HEK293 (cell line): ENCODE results near the gene GSG1L.

Experiments
- CTCF ChIA-PET: fragments of 350-600 bp; formaldehyde crosslinking; extraction: SDS; loops from one replicate; lab custom pipeline; 2021; ENCODE audit warnings: antibody characterized with exemption; lab: Yijun Ruan, JAX
- POLR2A ChIA-PET: fragments of 300-600 bp; formaldehyde crosslinking; extraction: SDS; loops from one replicate; lab custom pipeline; 2020; ENCODE audit warnings: antibody characterized with exemption, inconsistent platforms; lab: Yijun Ruan, JAX
- H3K27ac ChIP-seq: fragments of 200-500 bp; sonication (Bioruptor generic); 2 replicates; pipeline ENCODE4 v1.5.1; 2014; ENCODE audit warnings: low read depth, low read length, control low read depth, inconsistent platforms; ENCODE audit errors: extremely low read depth
- H3K36me3 ChIP-seq, 2 experiments: fragments of 200-500 bp in 1 of 2; sonication (Bioruptor generic) in 1 of 2; 1 replicate in 1 of 2; 2 replicates in 1 of 2; pipeline ENCODE4 v1.5.1; 2014 to 2017; ENCODE audit warnings: inconsistent platforms in 2 of 2, low read length in 2 of 2; ENCODE audit not compliant: control insufficient read depth in 2 of 2, insufficient read depth in 1 of 2
- H3K4me1 ChIP-seq: fragments of 200-500 bp; sonication (Bioruptor generic); 2 replicates; pipeline ENCODE4 v1.5.1; 2014; ENCODE audit warnings: mild to moderate bottlenecking, low read length, inconsistent platforms; ENCODE audit not compliant: control insufficient read depth, insufficient read depth
- H3K4me3 ChIP-seq: 2 replicates; pipeline ENCODE4 v1.5.1; 2011; ENCODE audit warnings: low read depth, mild to moderate bottlenecking, control low read depth, low read length, moderate library complexity
- H3K9me3 ChIP-seq: fragments of 200-500 bp; sonication (Bioruptor generic); 2 replicates; pipeline ENCODE4 v1.5.1; 2014; ENCODE audit warnings: low read depth, low read length, inconsistent platforms; ENCODE audit not compliant: control insufficient read depth, insufficient read depth
- EGR2 ChIP-seq: fragments of 450-650 bp; formaldehyde crosslinking; IDR thresholded peaks from 2 replicates; pipeline ENCODE4 v1.5.1; 2016; ENCODE audit warnings: low read depth, missing biosample characterization, missing genetic modification characterization
- IKZF3 ChIP-seq: fragments of 450-650 bp; IDR thresholded peaks from 2 replicates; pipeline ENCODE4 v1.5.0; 2018; ENCODE audit warnings: missing biosample characterization, mild to moderate bottlenecking, missing genetic modification characterization, moderate library complexity
- SETDB1 ChIP-seq: IDR thresholded peaks from one replicate; pipeline ENCODE4 v1.6.1; 2017; ENCODE audit warnings: mild to moderate bottlenecking, low read length, moderate library complexity, mixed read lengths; ENCODE audit not compliant: insufficient read length
- SP3 ChIP-seq: fragments of 450-650 bp; formaldehyde crosslinking; IDR thresholded peaks from 2 replicates; pipeline ENCODE4 v1.5.1; 2016; ENCODE audit warnings: missing biosample characterization, missing genetic modification characterization
- ZBTB11 ChIP-seq: fragments of 450-650 bp; formaldehyde crosslinking; conservative IDR thresholded peaks from 2 replicates; pipeline ENCODE4 v1.5.1; 2016; ENCODE audit warnings: low read depth, missing biosample characterization, missing genetic modification characterization
- ZBTB26 ChIP-seq: fragments of 450-650 bp; formaldehyde crosslinking; optimal IDR thresholded peaks from 2 replicates; pipeline ENCODE3; 2016; ENCODE audit warnings: missing biosample characterization, mild to moderate bottlenecking, missing genetic modification characterization
- ZFHX2 ChIP-seq: fragments of 450-650 bp; formaldehyde crosslinking; conservative IDR thresholded peaks from 2 replicates; pipeline ENCODE4 v1.5.1; 2016; ENCODE audit warnings: missing biosample characterization, missing genetic modification characterization
- ZIC2 ChIP-seq: fragments of 450-650 bp; formaldehyde crosslinking; IDR thresholded peaks from 2 replicates; pipeline ENCODE4 v1.5.1; 2016; ENCODE audit warnings: missing biosample characterization, missing genetic modification characterization
- ZNF214 ChIP-seq: fragments of 450-650 bp; formaldehyde crosslinking; IDR thresholded peaks from 2 replicates; pipeline ENCODE4 v1.5.1; 2017; ENCODE audit warnings: missing biosample characterization, mild to moderate bottlenecking, missing genetic modification characterization, borderline replicate concordance
- ZNF621 ChIP-seq: fragments of 450-650 bp; formaldehyde crosslinking; IDR thresholded peaks from 2 replicates; pipeline ENCODE4 v1.5.1; 2017; ENCODE audit warnings: missing biosample characterization, missing genetic modification characterization
- ZNF623 ChIP-seq: fragments of 450-650 bp; formaldehyde crosslinking; IDR thresholded peaks from 2 replicates; pipeline ENCODE4 v1.5.1; 2016; ENCODE audit warnings: missing biosample characterization, missing genetic modification characterization
- ZNF639 ChIP-seq: fragments of 450-650 bp; formaldehyde crosslinking; IDR thresholded peaks from 2 replicates; pipeline ENCODE4 v1.5.1; 2016; ENCODE audit warnings: missing biosample characterization, missing genetic modification characterization
- ZNF768 ChIP-seq: fragments of 450-650 bp; formaldehyde crosslinking; IDR thresholded peaks from 2 replicates; pipeline ENCODE4 v1.5.1; 2018; ENCODE audit warnings: missing biosample characterization, mild to moderate bottlenecking, missing genetic modification characterization
- ZSCAN30 ChIP-seq: fragments of 450-650 bp; IDR thresholded peaks from 2 replicates; pipeline ENCODE4 v1.5.1; 2018; ENCODE audit warnings: missing biosample characterization, mild to moderate bottlenecking, missing genetic modification characterization, moderate library complexity

The GSG1L gene

GRCh38 chr16:28014851-28015250 lies 48.7 kb downstream of the GSG1L start:
- no peak overlapping the region for H3K27ac ChIP-seq
- TF ChIP-seq IKZF3 (tag by site-specific recombination): no peak
- TF ChIP-seq ZSCAN30 (tag by site-specific recombination): no peak
- no peak overlapping the region for H3K4me3 ChIP-seq
- no peaks in the 10 kb centered on the region for H3K36me3 ChIP-seq
- ChIA-PET CTCF (interaction anchor here (0.7 to 0.9 kb wide), 2 partner anchors 38 to 375 kb away, joined by 3 read pairs; no protein-coding TSS in a partner anchor), POLR2A (no interaction called here)
- no peaks in the 10 kb centered on the region for H3K9me3 ChIP-seq
- H3K4me1 ChIP-seq: no peaks in the 10 kb centered on the region

- H3K9me3 ChIP-seq: no peaks in the 10 kb centered on the region
- no peaks in the 10 kb centered on the region for H3K4me1 ChIP-seq
- TF ChIP-seq ZNF621 (tag by site-specific recombination) (no peak), ZNF214 (no peak), SP3 (no peak), ZBTB11 (tag by site-specific recombination) (no peak), ZBTB26 (no peak)
- no peaks in the 10 kb centered on the region for H3K36me3 ChIP-seq
- no peak overlapping the region for H3K27ac ChIP-seq
- ChIA-PET POLR2A (no interaction called here), CTCF (no interaction called here)
- no peak overlapping the region for H3K4me3 ChIP-seq
Measured at GRCh38 chr16:28013878-28014277, 49.6 kb downstream of the GSG1L start.

- ChIA-PET POLR2A (no interaction called here), CTCF (no interaction called here)
- Histone ChIP-seq H3K4me3 (no peak overlapping the region), H3K27ac (no peak overlapping the region), H3K4me1 (no peaks in the 10 kb centered on the region), H3K9me3 (no peaks in the 10 kb centered on the region), H3K36me3 (no peaks in the 10 kb centered on the region)
- TF ChIP-seq ZIC2 (tag by site-specific recombination) (no peak), ZNF623 (tag by site-specific recombination) (peak; percentile 55)
Measured at GRCh38 chr16:28013392-28013791, 50.1 kb downstream of the GSG1L start.

- no peak overlapping the region for H3K27ac ChIP-seq
- TF ChIP-seq EGR2 (tag by site-specific recombination) (peak; percentile 97), SETDB1 (no peak), ZNF639 (tag by site-specific recombination) (no peak), ZNF768 (tag by site-specific recombination) (0 out of 2 replicates have a peak, but pooled peaks have one; percentile 58), ZFHX2 (tag by site-specific recombination) (peak; percentile 94)
- TF ChIP-seq, all 188 proteins: peak for 3
- H3K9me3 ChIP-seq: no peaks in the 10 kb centered on the region
- H3K36me3 ChIP-seq: no peaks in the 10 kb centered on the region
- ChIA-PET CTCF (interaction anchor here (0.7 to 1.1 kb wide), 2 partner anchors 59 to 607 kb away, joined by 3 to 4 read pairs; no protein-coding TSS in a partner anchor), POLR2A (interaction anchor here (0.7 kb wide), 1 partner anchor 16 kb away, joined by 4 read pairs; no protein-coding TSS in a partner anchor)
- no peaks in the 10 kb centered on the region for H3K4me1 ChIP-seq
- no peak overlapping the region for H3K4me3 ChIP-seq
Measured at GRCh38 chr16:28011971-28012445, 51.5 kb downstream of the GSG1L start.
